GM23338 (cell line): ENCODE results near the gene WASF2. TPM values are rescaled to one million over a fixed set of nuclear protein-coding genes. Genes with fewer than 3 reads are reported as not detected.
"Not testable (repeated sequence)": the region's sequence is repeated elsewhere in the genome, so short reads cannot be mapped to it uniquely, and the experiment has no call there.

Experiments
- ATAC-seq: fragments of 200-7000 bp; cut with Tn5 transposase; 3 replicates; pipeline ENCODE4 v1.9.1; 2020
- DNase-seq: peaks from one replicate; pipeline ENCODE4 v3.0.0-alpha.2; 2015; ENCODE audit warnings: low spot score
- H2AFZ ChIP-seq: fragments of 200-600 bp; sonication (generic); 2 replicates; pipeline ENCODE4 v1.8.0; 2016; ENCODE audit warnings: antibody characterized with exemption, mild to moderate bottlenecking, moderate library complexity
- H3F3A ChIP-seq: fragments of 200-600 bp; sonication (generic); replicated peaks from 2 replicates; pipeline ENCODE4 v1.8.0; 2017; ENCODE audit warnings: antibody characterized with exemption, mixed run types, low read depth
- H3K27ac ChIP-seq: fragments of 200-600 bp; sonication (generic); 2 replicates; pipeline ENCODE4 v1.6.1; 2016; ENCODE audit warnings: low read depth
- H3K27me3 ChIP-seq: fragments of 200-600 bp; sonication (generic); 2 replicates; pipeline ENCODE4 v1.8.0; 2016; ENCODE audit warnings: mild to moderate bottlenecking, mixed run types, moderate library complexity; ENCODE audit not compliant: insufficient read depth
- H3K36me3 ChIP-seq: fragments of 200-600 bp; sonication (generic); 2 replicates; pipeline ENCODE4 v1.8.0; 2016; ENCODE audit warnings: mild to moderate bottlenecking; ENCODE audit not compliant: insufficient read depth
- H3K4me1 ChIP-seq: fragments of 200-600 bp; sonication (generic); 2 replicates; pipeline ENCODE4 v1.8.0; 2016; ENCODE audit warnings: mild to moderate bottlenecking, moderate library complexity; ENCODE audit not compliant: insufficient read depth
- H3K4me2 ChIP-seq: fragments of 200-600 bp; sonication (generic); 2 replicates; pipeline ENCODE4 v1.7.1; 2017; ENCODE audit warnings: mixed run types
- H3K4me3 ChIP-seq: fragments of 200-600 bp; sonication (generic); 2 replicates; pipeline ENCODE4 v1.6.1; 2016; ENCODE audit warnings: mixed run types
- H3K79me2 ChIP-seq: fragments of 200-600 bp; sonication (generic); replicated peaks from 2 replicates; pipeline ENCODE4 v1.8.0; 2017; ENCODE audit warnings: mild to moderate bottlenecking; ENCODE audit not compliant: insufficient read depth
- H3K9me2 ChIP-seq: fragments of 200-600 bp; sonication (generic); 2 replicates; pipeline ENCODE4 v1.8.0; 2017; ENCODE audit not compliant: insufficient read depth
- H4K20me1 ChIP-seq: fragments of 200-600 bp; sonication (generic); replicated peaks from 2 replicates; pipeline ENCODE4 v1.8.0; 2017; ENCODE audit warnings: mild to moderate bottlenecking; ENCODE audit not compliant: insufficient read depth
- H3K27ac Mint-ChIP-seq: 2 replicates; pipeline ENCODE4 v1.8.0; 2020; ENCODE audit warnings: inconsistent platforms, mild to moderate bottlenecking, moderate library complexity, mixed read lengths
- H3K27me3 Mint-ChIP-seq: 3 replicates; pipeline ENCODE4 v1.8.0; 2022; ENCODE audit warnings: low read depth, mild to moderate bottlenecking, moderate library complexity, mixed read lengths, inconsistent platforms; ENCODE audit not compliant: insufficient read depth, poor library complexity
- H3K36me3 Mint-ChIP-seq: 3 replicates; pipeline ENCODE4 v1.8.0; 2021; ENCODE audit warnings: low read depth, mild to moderate bottlenecking, inconsistent platforms, moderate library complexity, mixed read lengths
- H3K4me1 Mint-ChIP-seq: 3 replicates; pipeline ENCODE4 v1.8.0; 2020; ENCODE audit warnings: mild to moderate bottlenecking, inconsistent platforms, mixed read lengths
- H3K4me3 Mint-ChIP-seq: 3 replicates; pipeline ENCODE4 v1.8.0; 2021; ENCODE audit warnings: moderate library complexity, mild to moderate bottlenecking, inconsistent platforms, mixed read lengths
- H3K9me3 Mint-ChIP-seq: 3 replicates; pipeline ENCODE4 v1.8.0; 2020; ENCODE audit warnings: moderate library complexity, mild to moderate bottlenecking, inconsistent platforms, mixed read lengths
- CTCF ChIP-seq, 2 experiments: fragments of 200-600 bp in 1 of 2; sonication (generic) in 1 of 2; conservative IDR thresholded peaks; 2 replicates each; pipeline versions ENCODE4 v1.5.1 to v1.6.1; 2016 to 2017; ENCODE audit warnings: antibody characterized with exemption in 2 of 2, low read depth in 2 of 2, mild to moderate bottlenecking in 2 of 2, moderate library complexity in 1 of 2
- EZH2 ChIP-seq: fragments of 200-600 bp; sonication (generic); IDR thresholded peaks from one replicate; pipeline ENCODE4 v1.8.0; 2017; ENCODE audit warnings: antibody characterized with exemption, mild to moderate bottlenecking, low read depth; ENCODE audit not compliant: unreplicated experiment
- JUNB ChIP-seq: IDR thresholded peaks from one replicate; pipeline ENCODE4 v1.6.1; 2016; ENCODE audit warnings: antibody characterized with exemption; ENCODE audit not compliant: unreplicated experiment
- NANOG ChIP-seq: IDR thresholded peaks from 2 replicates; pipeline ENCODE4 v1.6.1; 2016; ENCODE audit warnings: antibody characterized with exemption, borderline replicate concordance
- STAT1 ChIP-seq: IDR thresholded peaks from one replicate; pipeline ENCODE4 v1.6.1; 2016; ENCODE audit warnings: antibody characterized with exemption; ENCODE audit not compliant: unreplicated experiment
- ZNF462 ChIP-seq: fragments of 250-450 bp; sonication (Bioruptor Pico); IDR thresholded peaks from 2 replicates; pipeline ENCODE4 v1.5.0; 2020; ENCODE audit warnings: mild to moderate bottlenecking, moderate library complexity
- polyA plus RNA-seq: library from polyadenylated mRNA; unstranded; fragments of >200 nt; fragmentation: Nextera tagmentation; extraction: Ambion mirVana; gene quantifications from 2 replicates; pipeline ENCODE4 v1.2.1, GENCODE V29; 2016
- total RNA-seq: library from RNA; depleted of rRNA; stranded (reverse); fragments of >200 nt; shearing (Covaris generic); gene quantifications from 2 replicates; pipeline ENCODE4 v1.2.3, GENCODE V29; 2014

The WASF2 gene
- total and polyA plus RNA-seq, 2 experiments from 2014 or later: 40.9 to 95.6 TPM

- no peak for TF ChIP-seq ZNF462 (CRISPR knock-in tag)
- TF ChIP-seq EZH2: no peak
- TF ChIP-seq JUNB: no peak
- TF ChIP-seq NANOG: no peak
- no peak for TF ChIP-seq CTCF (conservative IDR thresholded peaks at IDR 0.05; ENCODE audit: low read depth in 2 of 2)
- TF ChIP-seq STAT1: no peak
These were observed 48.8 kb upstream of the WASF2 start (continued) for GRCh38 chr1:27538793-27539192.

DNA sequence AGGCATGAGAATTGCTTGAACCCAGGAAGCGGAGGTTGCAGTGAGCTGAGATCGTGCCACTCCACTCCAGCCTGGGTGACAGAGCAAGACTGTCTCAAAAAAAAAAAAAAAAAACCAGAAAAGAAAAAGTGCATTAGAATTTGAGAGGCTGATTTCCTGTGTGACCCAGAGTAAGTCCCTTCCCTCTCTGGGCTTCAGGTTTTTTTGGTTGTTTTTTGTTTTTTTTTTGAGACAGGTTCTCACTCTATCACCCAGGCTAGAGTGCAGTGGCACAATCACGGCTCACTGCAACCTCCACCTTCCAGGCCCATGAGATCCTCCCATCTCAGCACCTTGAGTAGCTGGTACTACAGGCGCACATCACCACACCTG is 48.3 kb upstream of the WASF2 start:
- Histone ChIP-seq H3K4me1 (peaks cover 51% of the 10 kb centered on the region), H3F3A (0 out of 2 replicates have a peak, but pooled peaks cover 15% of the 10 kb centered on the region)
- H3K27ac ChIP-seq, H3K9me3 Mint-ChIP-seq, H3K4me2 ChIP-seq, ATAC-seq, H3K4me3 ChIP-seq, H2AFZ ChIP-seq, H3K9me2 ChIP-seq, H4K20me1 ChIP-seq, H3K4me3 Mint-ChIP-seq, H3K79me2 ChIP-seq, DNase-seq, H3K27me3 ChIP-seq, H3K27ac Mint-ChIP-seq, H3K36me3 ChIP-seq: not testable (repeated sequence)
- Mint-ChIP-seq H3K27me3 (peaks cover 24% of the 10 kb centered on the region), H3K36me3 (peaks cover 11% of the 10 kb centered on the region), H3K4me1 (peaks cover 71% of the 10 kb centered on the region)
